ENCODE data around the gene PARD3. TPM values are rescaled to one million over a fixed set of nuclear protein-coding genes. Genes with fewer than 3 reads are reported as not detected.

Gene PARD3
- total RNA-seq, 1 donor from 2014 or later, result 27.7 TPM

GRCh38 chr10:34148305-34148657 is 666.8 kb downstream of the PARD3 start:
- DNase-seq (ENCODE audit: low spot score), result no peak

DNA sequence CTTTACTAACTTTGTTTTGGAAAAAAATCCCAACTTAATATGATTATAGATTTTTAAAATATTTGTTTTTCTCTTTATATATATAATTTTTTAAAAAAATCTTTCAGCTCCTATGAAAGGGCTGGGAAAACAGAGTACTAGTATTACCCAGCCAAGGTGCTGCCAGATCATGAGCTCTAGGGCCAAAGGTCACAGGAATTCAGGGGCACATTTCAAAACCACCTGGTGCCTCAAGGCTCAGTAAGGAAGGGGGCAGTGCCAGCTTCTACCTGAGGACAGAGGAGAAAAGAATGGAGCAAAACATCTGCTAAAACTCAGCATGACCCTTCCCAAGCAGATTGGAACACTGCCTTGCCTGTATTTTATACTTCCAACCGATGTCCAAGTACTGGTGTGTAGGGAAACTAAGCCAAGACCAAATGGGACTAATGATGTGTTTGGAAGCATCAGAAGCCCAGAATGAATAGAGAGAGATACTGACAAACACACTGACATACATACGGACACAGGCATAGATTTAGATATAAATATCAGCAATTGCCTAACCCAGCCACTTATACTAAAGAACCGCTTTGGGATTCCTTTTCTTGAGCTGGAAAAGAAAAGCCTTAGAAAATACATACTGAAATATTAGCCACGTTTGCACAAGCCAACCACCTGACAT is 667.3 kb downstream of the PARD3 start:
- no peak for DNase-seq (ENCODE audit: low spot score)

DNA sequence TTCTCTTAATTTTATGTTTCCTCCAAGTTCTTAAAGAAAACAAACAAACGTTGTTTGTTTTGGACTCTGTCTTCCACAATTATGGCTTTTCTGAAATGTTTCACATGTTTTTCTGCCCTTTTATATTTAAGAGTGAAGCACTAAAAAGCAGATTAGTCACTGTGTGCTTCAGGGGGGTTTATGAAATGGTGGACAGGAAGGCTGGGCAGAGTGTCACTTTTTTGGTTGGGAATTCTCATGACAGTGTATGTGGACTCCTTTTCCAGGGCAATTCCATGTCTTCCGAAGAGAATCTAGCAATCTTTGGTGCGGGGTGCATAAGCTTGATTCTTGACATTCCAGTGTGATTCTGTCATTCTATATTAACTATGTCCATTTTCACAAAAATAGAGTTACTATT is 669.4 kb downstream of the PARD3 start:
- DNase-seq (ENCODE audit: low spot score), result no peak

DNA sequence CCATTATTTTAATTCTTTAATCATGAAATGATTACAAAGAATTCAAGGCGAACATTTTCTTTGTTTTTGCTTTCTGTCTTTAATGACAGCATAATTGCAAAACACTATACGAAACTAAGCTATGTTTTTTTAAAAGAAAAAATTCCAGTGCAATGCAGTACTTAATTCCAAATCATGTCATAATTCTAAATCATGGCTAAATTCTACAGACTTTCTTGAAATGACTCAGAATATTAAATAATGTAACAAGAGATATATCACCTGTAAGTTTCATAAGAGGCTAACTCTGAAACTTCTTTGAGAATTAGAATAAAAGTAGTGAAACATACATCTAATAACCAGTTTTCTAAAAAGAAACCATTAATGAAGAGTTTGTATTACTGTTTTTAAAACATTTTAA is 671.6 kb downstream of the PARD3 start:
- DNase-seq (ENCODE audit: low spot score), result no peak

- DNase-seq (ENCODE audit: low spot score), result no peak
Observed at GRCh38 chr10:34141032-34141680, 673.9 kb downstream of the PARD3 start.

- no peak for DNase-seq (ENCODE audit: low spot score)
Observed at GRCh38 chr10:34139559-34139958, 675.5 kb downstream of the PARD3 start.

- DNase-seq (ENCODE audit: low spot score), result no peak
Observed at GRCh38 chr10:34137955-34138354, 677.1 kb downstream of the PARD3 start.

- DNase-seq (ENCODE audit: low spot score), result no peak
Observed at GRCh38 chr10:34137201-34137600, 677.9 kb downstream of the PARD3 start.

GRCh38 chr10:34135515-34135914 is 679.6 kb downstream of the PARD3 start:
- DNase-seq (ENCODE audit: low spot score), result no peak

GRCh38 chr10:34134602-34135001 is 680.5 kb downstream of the PARD3 start:
- DNase-seq (ENCODE audit: low spot score), result no peak

- DNase-seq (ENCODE audit: low spot score), result no peak
Observed at GRCh38 chr10:34133406-34133805, 681.7 kb downstream of the PARD3 start.

GRCh38 chr10:34131152-34131551 is 683.9 kb downstream of the PARD3 start:
- no peak for DNase-seq (ENCODE audit: low spot score)

- DNase-seq (ENCODE audit: low spot score), result no peak
Observed at GRCh38 chr10:34127676-34128075, 687.4 kb downstream of the PARD3 start.

- no peak for DNase-seq (ENCODE audit: low spot score)
Observed at GRCh38 chr10:34126371-34127151, 688.5 kb downstream of the PARD3 start.

GRCh38 chr10:34125702-34126101 is 689.4 kb downstream of the PARD3 start:
- no peak for DNase-seq (ENCODE audit: low spot score)

- DNase-seq (ENCODE audit: low spot score), result no peak
Observed at GRCh38 chr10:34124522-34125035, 690.5 kb downstream of the PARD3 start.

GRCh38 chr10:34121781-34122622 is 693.1 kb downstream of the PARD3 start:
- DNase-seq (ENCODE audit: low spot score), result no peak

- DNase-seq (ENCODE audit: low spot score), result no peak
Observed at GRCh38 chr10:34121125-34121753, 693.9 kb downstream of the PARD3 start.

GRCh38 chr10:34119456-34119855 is 695.6 kb downstream of the PARD3 start:
- DNase-seq (ENCODE audit: low spot score), result no peak

- no peak for DNase-seq (ENCODE audit: low spot score)
Observed at GRCh38 chr10:34116681-34117271, 698.3 kb downstream of the PARD3 start.

Data from mesenteric fat pad (tissue), 1 donor.